Measurements from ENCODE around the gene DNLZ. TPM values are rescaled to one million over a fixed set of nuclear protein-coding genes. Genes with fewer than 3 reads are reported as not detected.

DNLZ gene
- total and polyA plus RNA-seq, 9 of the 15 experiments (the other 6 are each of a cell fraction or from before 2014, with no cell fraction given) = 0.17 to 44.6 (median 3.4) TPM

GRCh38 chr9:136333486-136333885 lies 30.1 kb downstream of the DNLZ start (continued):
- no peak for TF ChIP-seq ZNF232 (CRISPR knock-in tag; IDR thresholded peaks at IDR 0.05)
- TF ChIP-seq, protein P1, sequence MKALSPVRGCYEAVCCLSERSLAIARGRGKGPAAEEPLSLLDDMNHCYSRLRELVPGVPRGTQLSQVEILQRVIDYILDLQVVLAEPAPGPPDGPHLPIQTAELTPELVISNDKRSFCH (CRISPR knock-in tag; IDR thresholded peaks at IDR 0.05) = no peak
- TF ChIP-seq, protein P1 (tag; IDR thresholded peaks at IDR 0.05) = no peak
- TF ChIP-seq PBX2 (CRISPR knock-in tag; IDR thresholded peaks at IDR 0.05; ENCODE audit: low read depth) = no peak
- TF ChIP-seq PBX2 (tag; conservative IDR thresholded peaks at IDR 0.05; ENCODE audit: low read depth) = no peak

- Histone ChIP-seq H2AFZ (ENCODE audit: low read depth, low read length) (no peak overlapping the region), H3K27ac (ENCODE audit: extremely low read depth, low read depth, low read length) (no peak overlapping the region), H3K9me1 (ENCODE audit: control insufficient read depth, insufficient read depth, low read length) (peaks cover 3% of the 10 kb centered on the region), H3K9me3 (replicated peaks; ENCODE audit: control insufficient read depth, insufficient read depth, low read depth, low read length) (no peaks in the 10 kb centered on the region), H3K27me3 (ENCODE audit: control insufficient read depth in 2 of 2, insufficient read depth in 2 of 2, low read length in 2 of 2) (no peaks in the 10 kb centered on the region), H4K20me1 (replicated peaks; ENCODE audit: control insufficient read depth, insufficient read depth, low read length) (no peaks in the 10 kb centered on the region), H3K4me1 (replicated peaks in 1 of 2; ENCODE audit: control insufficient read depth in 2 of 2, insufficient read depth in 2 of 2, low read length in 2 of 2) (peaks cover 2 to 93% of the 10 kb centered on the region in 2 experiments; a peak in 4 of 5 replicates), H3K79me2 (ENCODE audit: control insufficient read depth, insufficient read depth, low read length) (peaks cover 13% of the 10 kb centered on the region), H3K36me3 (ENCODE audit: control insufficient read depth, insufficient read depth, low read length) (peaks cover 10% of the 10 kb centered on the region; the same call in 1 of the 3 replicates), H3K4me2 (ENCODE audit: insufficient read depth, low read length) (no peak overlapping the region), H3K9ac (ENCODE audit: insufficient read depth in 1 of 2, low read depth in 2 of 2, low read length in 2 of 2) (no peak overlapping the region), H3K4me3 (no peak overlapping the region)
- ChIA-PET POLR2A (no interaction called here), CTCF (ENCODE audit: low intra/inter-chr PET ratio) (no interaction called here)
- 65% methylated on average over 12 of the region's 12 CpGs for WGBS (ENCODE audit: insufficient coverage, low coverage, missing lambda C conversion rate)
- no TSS peak for BruUV-seq (replicated peaks)
- ATAC-seq = no peak
- FAIRE-seq = no peak
- TF ChIP-seq KHSRP (IDR thresholded peaks at IDR 0.05) (no peak), NFXL1 (CRISPR knock-in tag; IDR thresholded peaks at IDR 0.05) (no peak), ZNF586 (CRISPR knock-in tag; conservative IDR thresholded peaks at IDR 0.05) (no peak), BACH1 (tag; IDR thresholded peaks at IDR 0.05) (no peak), POLR3A (IDR thresholded peaks at IDR 0.05; ENCODE audit: borderline replicate concordance, extremely low read depth, insufficient read depth, insufficient read length) (no peak), SIN3A (IDR thresholded peaks at IDR 0.05; ENCODE audit: borderline replicate concordance in 2 of 2, control insufficient read depth in 1 of 2, low read depth in 2 of 2, low read length in 2 of 2) (no peak), ZNF146 (CRISPR knock-in tag; IDR thresholded peaks at IDR 0.05; ENCODE audit: unreplicated experiment) (no peak), ZNF165 (CRISPR knock-in tag; IDR thresholded peaks at IDR 0.05; ENCODE audit: borderline replicate concordance) (no peak), SMAD1 (IDR thresholded peaks at IDR 0.05; ENCODE audit: low read depth, low read length, partially characterized antibody) (no peak), SNIP1 (IDR thresholded peaks at IDR 0.05; ENCODE audit: low read depth) (no peak), LEF1 (IDR thresholded peaks at IDR 0.05) (no peak), TFAM (CRISPR knock-in tag; conservative IDR thresholded peaks at IDR 0.05) (no peak), PHTF2 (CRISPR knock-in tag; IDR thresholded peaks at IDR 0.05) (no peak)
- TF ChIP-seq, protein P2, sequence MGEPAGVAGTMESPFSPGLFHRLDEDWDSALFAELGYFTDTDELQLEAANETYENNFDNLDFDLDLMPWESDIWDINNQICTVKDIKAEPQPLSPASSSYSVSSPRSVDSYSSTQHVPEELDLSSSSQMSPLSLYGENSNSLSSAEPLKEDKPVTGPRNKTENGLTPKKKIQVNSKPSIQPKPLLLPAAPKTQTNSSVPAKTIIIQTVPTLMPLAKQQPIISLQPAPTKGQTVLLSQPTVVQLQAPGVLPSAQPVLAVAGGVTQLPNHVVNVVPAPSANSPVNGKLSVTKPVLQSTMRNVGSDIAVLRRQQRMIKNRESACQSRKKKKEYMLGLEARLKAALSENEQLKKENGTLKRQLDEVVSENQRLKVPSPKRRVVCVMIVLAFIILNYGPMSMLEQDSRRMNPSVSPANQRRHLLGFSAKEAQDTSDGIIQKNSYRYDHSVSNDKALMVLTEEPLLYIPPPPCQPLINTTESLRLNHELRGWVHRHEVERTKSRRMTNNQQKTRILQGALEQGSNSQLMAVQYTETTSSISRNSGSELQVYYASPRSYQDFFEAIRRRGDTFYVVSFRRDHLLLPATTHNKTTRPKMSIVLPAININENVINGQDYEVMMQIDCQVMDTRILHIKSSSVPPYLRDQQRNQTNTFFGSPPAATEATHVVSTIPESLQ (CRISPR knock-in tag; IDR thresholded peaks at IDR 0.05) = no peak
- DNase-seq (ENCODE audit: extremely low read depth in 1 of 4, low spot score in 3 of 4) = no peak
- intact Hi-C loops (cut with micrococcal nuclease) = no loop called here
- in situ Hi-C loops (cut with MboI) = loop anchor here (25.0 kb wide), 1 partner anchor 304 kb away; no protein-coding TSS in a partner anchor
Observed at GRCh38 chr9:136333045-136333444, 30.5 kb downstream of the DNLZ start.

Measured in K562 (cell line).